K562 (cell line): ENCODE results near the gene NIPSNAP2. TPM values are rescaled to one million over a fixed set of nuclear protein-coding genes. Genes with fewer than 3 reads are reported as not detected.

Experiments
- ARHGAP35 ChIP-seq: fragments of 450-650 bp; IDR thresholded peaks from 2 replicates; pipeline ENCODE4 v1.6.1; 2018; ENCODE audit not compliant: partially characterized antibody
- C11orf30 ChIP-seq: fragments of 450-650 bp; IDR thresholded peaks from 2 replicates; pipeline ENCODE4 v1.6.1; 2016; ENCODE audit warnings: low read depth, mild to moderate bottlenecking
- CREM ChIP-seq: IDR thresholded peaks from 2 replicates; pipeline ENCODE4 v1.6.1; 2014; ENCODE audit warnings: antibody characterized with exemption, low read depth
- ESRRA ChIP-seq: fragments of 450-650 bp; IDR thresholded peaks from 2 replicates; pipeline ENCODE4 v1.6.1; 2014; ENCODE audit warnings: low read depth, mild to moderate bottlenecking, moderate library complexity, borderline replicate concordance
- GATAD2B ChIP-seq: fragments of 450-650 bp; IDR thresholded peaks from 2 replicates; pipeline ENCODE4 v1.6.1; 2017; ENCODE audit warnings: mild to moderate bottlenecking, borderline replicate concordance
- MAZ ChIP-seq, 2 experiments: fragments of 450-650 bp in 1 of 2; sonication (generic) in 1 of 2; formaldehyde crosslinking; IDR thresholded peaks in 1 of 2; conservative IDR thresholded peaks in 1 of 2; 2 replicates each; pipeline versions ENCODE4 v1.4.0 to v1.5.0; 2020; ENCODE audit warnings: mild to moderate bottlenecking in 1 of 2, missing genetic modification reagents in 1 of 2
- MIER1 ChIP-seq: fragments of 450-650 bp; IDR thresholded peaks from 2 replicates; pipeline ENCODE4 v1.6.1; 2016; ENCODE audit warnings: antibody characterized with exemption, mild to moderate bottlenecking, low read depth
- RCOR1 ChIP-seq, 2 experiments: IDR thresholded peaks; 2 replicates each; pipeline ENCODE4 v1.6.1; 2012; ENCODE audit warnings: low read depth in 2 of 2, low read length in 2 of 2, borderline replicate concordance in 1 of 2, improper control_type of control experiment in 1 of 2
- SIN3B ChIP-seq: fragments of 450-650 bp; IDR thresholded peaks from 2 replicates; pipeline ENCODE4 v1.6.1; 2017; ENCODE audit warnings: low read depth, mild to moderate bottlenecking, moderate library complexity
- ZNF766 ChIP-seq: fragments of 200-800 bp; sonication (Bioruptor generic); conservative IDR thresholded peaks from 2 replicates; pipeline ENCODE4 v1.6.1; 2016; ENCODE audit warnings: missing genetic modification characterization, missing compliant biosample characterization
- polyA plus RNA-seq, 8 experiments: library from polyadenylated mRNA; depleted of rRNA in 4 of 8; stranded (reverse) in 5 of 8; unstranded in 3 of 8; fragments of >200 nt; fragmentation: Nextera tagmentation in 2 of 8; fragmentation: Illumina TruSeq in 1 of 8; extraction: Ambion mirVana in 2 of 8; extraction: Trizol in 1 of 8; gene quantifications; 2 replicates each; pipeline versions ENCODE4 v1.2.1 to v1.2.3, GENCODE V29; 2011 to 2014; ENCODE audit warnings: inconsistent platforms in 1 of 8, missing spikeins in 1 of 8
- total RNA-seq, 7 experiments: library from RNA; depleted of rRNA in 6 of 7; stranded (reverse); fragments of >200 nt in 6 of 7; fragmentation: Illumina TruSeq in 2 of 7; extraction: Trizol in 2 of 7; gene quantifications; 2 replicates each; pipeline versions ENCODE4 v1.2.1 to v1.2.3, GENCODE V29; 2011 to 2021; ENCODE audit warnings: low replicate concordance in 1 of 7
- TF ChIP-seq, protein P1 (sequence below): fragments of 200-800 bp; sonication (Bioruptor generic); IDR thresholded peaks from 2 replicates; pipeline ENCODE4 v1.6.1; 2016; ENCODE audit warnings: missing genetic modification characterization, missing compliant biosample characterization
- TF ChIP-seq, protein P2 (sequence below), 2 experiments: IDR thresholded peaks; 2 replicates each; pipeline ENCODE4 v1.6.1; 2011; ENCODE audit warnings: borderline replicate concordance in 1 of 2, control low read depth in 1 of 2, low read depth in 1 of 2, low read length in 1 of 2, mild to moderate bottlenecking in 1 of 2, mixed read lengths in 1 of 2, moderate library complexity in 1 of 2; ENCODE audit not compliant: insufficient read depth in 1 of 2, insufficient read length in 1 of 2, poor library complexity in 1 of 2, severe bottlenecking in 1 of 2; ENCODE audit errors: extremely low read depth in 1 of 2
- TF ChIP-seq, protein P3 (sequence below): fragments of 450-650 bp; conservative IDR thresholded peaks from 2 replicates; pipeline ENCODE4 v1.6.1; 2016; ENCODE audit warnings: missing genetic modification characterization, low read depth, mild to moderate bottlenecking, missing compliant biosample characterization, moderate library complexity

Gene NIPSNAP2
- total and polyA plus RNA-seq, 9 of the 15 experiments (the other 6 are each of a cell fraction or from before 2014, with no cell fraction given): 24.9 to 107 (median 53.0) TPM

DNA sequence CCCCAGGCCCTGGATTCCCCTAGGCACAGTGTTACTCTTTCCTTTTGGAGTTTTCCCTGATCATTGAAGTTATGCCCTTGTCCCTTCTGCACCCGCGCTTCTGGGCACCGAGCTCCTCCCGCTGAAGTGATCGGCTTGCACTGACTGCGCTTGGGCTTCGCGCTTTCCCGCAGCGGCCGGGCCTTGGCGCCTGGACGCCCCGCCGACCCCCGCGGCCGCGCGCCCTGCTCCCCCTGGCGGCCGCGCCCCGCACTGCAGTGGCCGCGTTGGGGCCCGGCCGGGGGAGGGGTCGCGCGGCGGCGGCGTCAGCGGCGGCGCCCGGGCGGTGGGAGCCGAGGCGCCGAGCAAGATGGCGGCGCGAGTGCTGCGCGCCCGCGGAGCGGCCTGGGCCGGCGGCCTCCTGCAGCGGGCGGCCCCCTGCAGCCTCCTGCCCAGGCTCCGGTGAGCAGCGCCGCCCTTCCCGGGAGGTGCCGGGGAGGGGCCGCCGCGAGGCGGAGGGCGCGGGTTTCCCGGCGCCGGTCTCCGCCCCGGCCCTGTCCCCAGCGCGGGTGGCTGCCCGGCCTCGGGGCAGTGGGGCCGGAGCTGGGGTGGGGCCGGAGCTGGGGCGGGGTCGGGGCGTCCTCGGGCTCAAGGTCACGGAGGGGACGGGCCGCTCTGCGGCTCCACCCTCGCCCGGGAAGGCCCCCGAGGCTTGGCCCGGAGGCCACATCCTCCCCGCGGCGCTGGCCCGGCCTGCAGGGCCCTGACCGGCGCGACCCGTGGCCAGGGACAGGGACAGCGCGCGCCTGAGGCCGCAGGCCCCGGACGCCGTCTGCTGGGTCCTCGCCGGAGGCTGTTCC, at the start of gene NIPSNAP2 (continued):
- TF ChIP-seq, protein P1, sequence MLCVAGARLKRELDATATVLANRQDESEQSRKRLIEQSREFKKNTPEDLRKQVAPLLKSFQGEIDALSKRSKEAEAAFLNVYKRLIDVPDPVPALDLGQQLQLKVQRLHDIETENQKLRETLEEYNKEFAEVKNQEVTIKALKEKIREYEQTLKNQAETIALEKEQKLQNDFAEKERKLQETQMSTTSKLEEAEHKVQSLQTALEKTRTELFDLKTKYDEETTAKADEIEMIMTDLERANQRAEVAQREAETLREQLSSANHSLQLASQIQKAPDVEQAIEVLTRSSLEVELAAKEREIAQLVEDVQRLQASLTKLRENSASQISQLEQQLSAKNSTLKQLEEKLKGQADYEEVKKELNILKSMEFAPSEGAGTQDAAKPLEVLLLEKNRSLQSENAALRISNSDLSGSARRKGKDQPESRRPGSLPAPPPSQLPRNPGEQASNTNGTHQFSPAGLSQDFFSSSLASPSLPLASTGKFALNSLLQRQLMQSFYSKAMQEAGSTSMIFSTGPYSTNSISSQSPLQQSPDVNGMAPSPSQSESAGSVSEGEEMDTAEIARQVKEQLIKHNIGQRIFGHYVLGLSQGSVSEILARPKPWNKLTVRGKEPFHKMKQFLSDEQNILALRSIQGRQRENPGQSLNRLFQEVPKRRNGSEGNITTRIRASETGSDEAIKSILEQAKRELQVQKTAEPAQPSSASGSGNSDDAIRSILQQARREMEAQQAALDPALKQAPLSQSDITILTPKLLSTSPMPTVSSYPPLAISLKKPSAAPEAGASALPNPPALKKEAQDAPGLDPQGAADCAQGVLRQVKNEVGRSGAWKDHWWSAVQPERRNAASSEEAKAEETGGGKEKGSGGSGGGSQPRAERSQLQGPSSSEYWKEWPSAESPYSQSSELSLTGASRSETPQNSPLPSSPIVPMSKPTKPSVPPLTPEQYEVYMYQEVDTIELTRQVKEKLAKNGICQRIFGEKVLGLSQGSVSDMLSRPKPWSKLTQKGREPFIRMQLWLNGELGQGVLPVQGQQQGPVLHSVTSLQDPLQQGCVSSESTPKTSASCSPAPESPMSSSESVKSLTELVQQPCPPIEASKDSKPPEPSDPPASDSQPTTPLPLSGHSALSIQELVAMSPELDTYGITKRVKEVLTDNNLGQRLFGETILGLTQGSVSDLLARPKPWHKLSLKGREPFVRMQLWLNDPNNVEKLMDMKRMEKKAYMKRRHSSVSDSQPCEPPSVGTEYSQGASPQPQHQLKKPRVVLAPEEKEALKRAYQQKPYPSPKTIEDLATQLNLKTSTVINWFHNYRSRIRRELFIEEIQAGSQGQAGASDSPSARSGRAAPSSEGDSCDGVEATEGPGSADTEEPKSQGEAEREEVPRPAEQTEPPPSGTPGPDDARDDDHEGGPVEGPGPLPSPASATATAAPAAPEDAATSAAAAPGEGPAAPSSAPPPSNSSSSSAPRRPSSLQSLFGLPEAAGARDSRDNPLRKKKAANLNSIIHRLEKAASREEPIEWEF (CRISPR knock-in tag): no peak
- TF ChIP-seq, protein P2, sequence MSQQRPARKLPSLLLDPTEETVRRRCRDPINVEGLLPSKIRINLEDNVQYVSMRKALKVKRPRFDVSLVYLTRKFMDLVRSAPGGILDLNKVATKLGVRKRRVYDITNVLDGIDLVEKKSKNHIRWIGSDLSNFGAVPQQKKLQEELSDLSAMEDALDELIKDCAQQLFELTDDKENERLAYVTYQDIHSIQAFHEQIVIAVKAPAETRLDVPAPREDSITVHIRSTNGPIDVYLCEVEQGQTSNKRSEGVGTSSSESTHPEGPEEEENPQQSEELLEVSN (IDR thresholded peaks at IDR 0.05; ENCODE audit: borderline replicate concordance in 1 of 2, extremely low read depth in 1 of 2, insufficient read depth in 1 of 2, insufficient read length in 1 of 2, low read depth in 1 of 2, low read length in 1 of 2, poor library complexity in 1 of 2, severe bottlenecking in 1 of 2): peak; percentile 88 to 96
- peak; percentile 52 to 78; a peak in 2 of 4 replicates for TF ChIP-seq MAZ (CRISPR knock-in tag; conservative IDR thresholded peaks at IDR 0.05 in 1 of 2, IDR thresholded peaks at IDR 0.05 in 1 of 2)
- no peak for TF ChIP-seq C11orf30
- no peak for TF ChIP-seq ARHGAP35
- peak; percentile 71; the same call in 1 of the 2 replicates for TF ChIP-seq GATAD2B
- no peak for TF ChIP-seq ZNF766 (CRISPR knock-in tag)
- peak; percentile 98 for TF ChIP-seq ESRRA
- peak; percentile 91 for TF ChIP-seq CREM
- TF ChIP-seq, protein P3, sequence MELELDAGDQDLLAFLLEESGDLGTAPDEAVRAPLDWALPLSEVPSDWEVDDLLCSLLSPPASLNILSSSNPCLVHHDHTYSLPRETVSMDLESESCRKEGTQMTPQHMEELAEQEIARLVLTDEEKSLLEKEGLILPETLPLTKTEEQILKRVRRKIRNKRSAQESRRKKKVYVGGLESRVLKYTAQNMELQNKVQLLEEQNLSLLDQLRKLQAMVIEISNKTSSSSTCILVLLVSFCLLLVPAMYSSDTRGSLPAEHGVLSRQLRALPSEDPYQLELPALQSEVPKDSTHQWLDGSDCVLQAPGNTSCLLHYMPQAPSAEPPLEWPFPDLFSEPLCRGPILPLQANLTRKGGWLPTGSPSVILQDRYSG: no peak
- TF ChIP-seq SIN3B: peak; percentile 94
- 0 out of 4 replicates have a peak, but pooled peaks of 1 of the 2 experiments have one; percentile 16 for TF ChIP-seq RCOR1 (IDR thresholded peaks at IDR 0.05; ENCODE audit: borderline replicate concordance in 1 of 2, low read depth in 2 of 2, low read length in 2 of 2)
- no peak for TF ChIP-seq MIER1
